ENCODE results near the gene OSM.
A peak's percentile ranks its signal among the peaks of the same experiment; 100 is the strongest.

OSM gene

GRCh38 chr22:30297991-30298701, 31.5 kb upstream of the OSM start:
- no peak for DNase-seq (ENCODE audit: low read depth)

DNA sequence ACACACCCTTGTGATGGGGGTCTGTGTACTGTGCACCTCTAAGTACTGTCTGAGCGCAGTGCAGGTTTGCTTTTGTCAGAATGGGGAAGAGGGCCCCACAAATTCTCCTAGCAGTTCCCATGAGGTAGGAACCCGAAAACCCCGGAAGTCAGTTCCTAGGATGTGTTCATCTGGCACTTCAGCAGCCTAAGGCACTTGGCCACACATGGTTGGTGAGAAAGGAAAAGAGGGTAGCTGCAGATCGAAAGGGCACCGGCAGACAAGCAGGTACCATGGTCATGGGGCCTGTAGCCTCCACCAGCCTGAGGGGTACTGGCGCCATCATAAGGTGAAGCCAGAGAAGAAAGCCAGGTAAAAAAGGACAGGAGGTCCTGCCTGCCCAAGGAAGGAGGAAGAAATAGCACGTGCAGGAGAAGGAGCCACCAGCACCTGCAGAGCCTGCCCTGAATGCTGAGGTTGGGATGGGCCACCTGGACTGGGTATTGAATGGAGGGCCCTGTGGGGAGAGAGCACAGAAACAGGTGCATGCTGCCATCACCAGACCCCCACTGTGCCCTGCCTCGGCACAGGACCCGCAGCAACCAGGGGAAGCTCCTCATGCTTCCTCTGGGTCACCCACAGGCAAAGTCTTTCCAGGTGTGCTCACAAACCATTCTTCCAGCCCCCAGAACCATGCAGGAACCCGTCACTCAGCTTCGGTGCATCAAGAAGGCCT, 30.8 kb upstream of the OSM start:
- no peak for DNase-seq (ENCODE audit: low read depth)

GRCh38 chr22:30296833-30297232, 30.2 kb upstream of the OSM start:
- DNase-seq (ENCODE audit: low read depth) = no peak

GRCh38 chr22:30296324-30296723, 29.7 kb upstream of the OSM start:
- no peak for DNase-seq (ENCODE audit: low read depth)

GRCh38 chr22:30295576-30295975, 28.9 kb upstream of the OSM start:
- DNase-seq (ENCODE audit: low read depth) = no peak

DNA sequence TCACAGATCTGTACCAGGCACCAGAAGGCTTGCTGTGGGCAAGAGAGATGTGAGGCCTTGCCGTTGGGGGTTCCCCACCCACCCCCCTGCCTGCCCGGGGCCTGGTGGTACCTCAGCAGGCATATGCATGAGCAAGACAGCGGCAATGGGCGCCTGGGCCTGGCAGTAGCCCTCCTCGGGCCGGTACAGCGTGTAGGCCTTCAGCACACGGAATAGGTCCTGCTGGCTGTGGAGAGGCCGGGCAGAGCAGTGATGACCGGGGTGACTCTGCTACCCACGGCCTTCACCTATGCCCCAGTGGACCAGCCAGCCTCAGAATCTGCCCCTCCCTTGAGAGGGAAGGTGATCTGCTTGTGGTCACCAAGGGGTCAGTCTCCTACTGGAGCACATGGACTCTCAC, 28.2 kb upstream of the OSM start:
- no peak for DNase-seq (ENCODE audit: low read depth)

- DNase-seq (ENCODE audit: low read depth) = no peak
Observed at GRCh38 chr22:30294066-30294465, 27.4 kb upstream of the OSM start.

- no peak for DNase-seq (ENCODE audit: low read depth)
Observed at GRCh38 chr22:30293026-30293425, 26.4 kb upstream of the OSM start.

GRCh38 chr22:30292069-30292970, 25.7 kb upstream of the OSM start:
- DNase-seq (ENCODE audit: low read depth) = no peak

DNA sequence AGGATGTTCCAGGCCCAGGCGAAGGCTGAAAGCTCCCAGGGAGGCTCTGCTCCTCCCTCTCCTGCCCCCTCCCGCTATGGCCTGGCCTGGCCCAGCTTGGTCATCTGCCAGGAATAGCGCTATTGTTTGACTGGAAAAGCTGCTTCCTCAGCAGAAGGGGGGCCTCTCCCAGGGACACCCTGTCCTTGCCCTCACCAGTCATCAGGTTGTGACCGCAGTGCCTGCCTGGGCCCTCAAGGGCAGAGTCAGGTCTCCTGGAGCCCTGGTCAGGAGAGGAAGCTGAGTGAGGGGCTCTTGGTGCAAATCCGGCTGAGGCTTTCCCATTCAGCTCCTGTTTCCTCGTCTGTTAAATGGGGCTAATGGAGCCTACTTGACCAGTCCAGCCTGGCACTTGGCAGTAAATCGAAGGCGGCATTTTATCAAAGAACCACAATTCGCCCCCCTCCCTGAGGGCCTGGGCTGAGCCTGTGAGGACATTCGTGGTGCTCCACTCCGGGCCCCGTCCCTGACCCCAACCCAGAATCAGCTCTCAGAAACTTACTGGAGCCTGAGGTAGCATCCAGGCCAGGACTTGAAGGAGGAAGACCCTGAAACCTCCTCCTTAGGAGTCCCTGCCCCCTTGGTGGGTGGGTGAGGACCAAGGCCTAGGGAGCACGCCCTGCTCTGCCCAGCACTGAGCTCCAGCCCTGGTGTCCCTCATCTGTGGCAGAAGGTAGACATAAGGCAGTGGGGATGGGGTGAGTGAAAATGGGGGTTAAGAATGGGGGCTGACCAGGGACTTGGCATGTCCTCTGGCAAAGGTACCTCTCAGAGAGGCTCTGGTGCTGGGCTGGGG, 24.6 kb upstream of the OSM start:
- DNase-seq (ENCODE audit: low read depth) = no peak

- DNase-seq (ENCODE audit: low read depth) = no peak
Observed at GRCh38 chr22:30290342-30291057, 23.8 kb upstream of the OSM start.

GRCh38 chr22:30289980-30290313, 23.3 kb upstream of the OSM start:
- DNase-seq (ENCODE audit: low read depth) = no peak

DNA sequence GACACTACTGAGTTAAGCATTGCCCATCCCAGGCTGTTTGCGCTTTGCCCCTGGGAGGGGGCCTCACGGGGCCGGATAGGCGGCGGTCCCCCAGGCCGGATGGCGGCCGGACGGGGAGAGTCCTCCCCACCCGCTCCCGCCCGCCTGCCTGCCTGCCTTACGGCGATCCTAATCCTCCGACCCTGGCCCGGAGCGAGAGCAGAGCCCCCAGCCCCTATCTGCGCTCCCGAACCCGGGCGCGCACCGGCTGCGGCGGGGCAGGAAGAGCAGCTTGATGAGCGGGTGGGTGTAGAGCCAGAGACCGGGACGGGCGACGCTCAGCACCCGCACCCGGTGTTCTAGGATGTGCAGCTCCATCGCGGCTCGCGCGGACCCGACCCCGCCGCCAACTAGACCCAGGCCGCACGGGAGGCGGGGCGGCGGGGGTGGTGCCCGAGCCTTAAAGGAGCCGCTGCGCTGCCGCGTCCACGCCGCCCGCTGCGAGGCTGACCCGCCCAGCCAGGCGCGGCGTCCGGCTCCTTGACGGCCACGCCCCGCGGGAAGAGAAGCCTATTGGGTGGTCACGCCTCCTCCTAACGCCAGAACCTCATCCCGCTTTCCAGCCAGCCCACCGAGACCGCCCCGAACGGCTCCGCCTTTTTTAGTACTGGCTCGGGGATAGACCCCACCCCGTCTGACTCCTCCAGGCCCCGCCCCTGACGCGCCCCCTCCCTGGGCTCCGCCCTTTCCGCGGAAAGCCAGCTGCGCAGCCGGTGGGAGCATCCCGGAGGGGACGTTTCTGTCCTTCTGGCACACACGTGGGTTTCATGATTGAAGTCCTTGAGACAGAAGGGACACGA, 22.7 kb upstream of the OSM start, which contains the start of gene CASTOR1:
CASTOR1 (minus strand) TSS at position 365 of the 839 bp plus-strand sequence; CDS start at position 357, 8 bp downstream.
- DNase-seq (ENCODE audit: low read depth) = peak; percentile 93

DNA sequence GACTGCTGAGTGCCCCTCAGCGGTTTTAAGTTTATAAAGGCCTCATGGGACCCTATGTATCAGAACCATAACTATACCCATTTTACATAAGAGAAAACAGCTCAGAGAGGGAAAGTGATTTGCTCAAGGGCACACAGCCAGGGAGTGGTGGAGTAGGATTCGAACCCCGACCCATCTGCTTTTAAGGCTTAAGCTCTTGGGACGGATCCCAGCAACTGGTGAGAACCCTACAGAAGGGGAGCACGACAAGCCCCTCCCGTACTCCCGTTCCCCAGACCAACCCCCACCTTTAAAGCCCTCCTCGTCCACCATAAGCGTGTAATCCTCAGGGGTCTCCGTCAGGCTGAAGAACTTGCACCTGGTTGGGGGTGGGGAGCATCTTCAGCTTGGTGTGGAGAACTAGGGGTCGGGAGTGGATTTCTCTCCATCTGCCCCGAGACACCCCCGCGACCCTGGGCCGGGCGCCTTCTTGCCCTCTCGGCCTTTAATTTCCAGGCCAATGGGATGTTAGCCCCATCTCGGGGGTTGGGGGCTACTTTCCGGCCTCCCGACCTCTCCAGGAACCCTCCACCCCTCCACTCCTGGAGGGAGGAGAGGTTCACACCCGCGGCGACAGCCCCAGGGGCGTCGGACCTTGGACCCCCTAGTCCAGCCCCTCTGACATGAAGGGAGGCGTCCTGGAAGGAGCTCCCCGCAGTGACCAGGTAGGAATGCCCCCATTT, 21.9 kb upstream of the OSM start:
- no peak for DNase-seq (ENCODE audit: low read depth)

- peak; percentile 88 for DNase-seq (ENCODE audit: low read depth)
Observed at GRCh38 chr22:30287648-30288418, 21.2 kb upstream of the OSM start.

DNA sequence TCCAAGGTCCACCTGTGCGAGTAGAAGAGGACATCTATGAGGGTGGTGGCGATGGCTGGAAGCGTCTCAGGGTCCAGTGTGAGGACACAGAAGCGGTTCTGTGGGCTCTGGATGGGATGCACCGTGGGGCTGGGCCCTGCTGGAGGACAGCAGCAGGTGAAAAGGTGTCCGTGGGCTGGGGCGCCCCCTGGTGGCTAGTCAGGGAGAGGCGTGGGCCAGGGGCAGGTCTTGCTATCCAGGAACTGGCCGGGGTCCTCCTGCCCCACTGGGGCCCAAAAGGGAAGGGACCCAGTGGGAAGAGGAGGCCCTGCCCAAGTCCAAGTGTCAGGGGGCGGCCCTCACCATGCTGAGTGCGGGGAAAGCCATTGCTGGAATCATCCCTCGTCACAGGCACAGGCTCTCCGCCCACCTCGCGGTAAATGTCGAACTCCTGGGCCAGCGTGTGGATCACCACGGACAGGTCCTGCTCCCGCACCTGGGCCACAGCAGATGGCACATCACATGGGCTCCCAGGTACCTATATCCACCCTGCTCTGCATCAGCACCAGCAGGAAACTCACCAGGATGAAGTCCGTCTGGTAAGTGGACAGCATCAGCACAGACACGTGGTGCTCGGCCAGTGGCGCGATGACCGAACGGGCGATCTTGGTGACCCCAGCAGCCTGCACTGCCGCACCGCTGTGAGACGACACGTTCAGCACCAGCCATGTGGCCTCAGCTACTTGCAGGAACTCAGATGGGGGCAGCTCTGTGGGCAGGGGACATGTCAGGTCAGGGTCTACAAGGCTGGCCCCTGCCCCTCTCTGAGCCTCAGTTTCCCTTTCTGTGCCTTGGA, 20.4 kb upstream of the OSM start:
- DNase-seq (ENCODE audit: low read depth) = peak; percentile 72

DNA sequence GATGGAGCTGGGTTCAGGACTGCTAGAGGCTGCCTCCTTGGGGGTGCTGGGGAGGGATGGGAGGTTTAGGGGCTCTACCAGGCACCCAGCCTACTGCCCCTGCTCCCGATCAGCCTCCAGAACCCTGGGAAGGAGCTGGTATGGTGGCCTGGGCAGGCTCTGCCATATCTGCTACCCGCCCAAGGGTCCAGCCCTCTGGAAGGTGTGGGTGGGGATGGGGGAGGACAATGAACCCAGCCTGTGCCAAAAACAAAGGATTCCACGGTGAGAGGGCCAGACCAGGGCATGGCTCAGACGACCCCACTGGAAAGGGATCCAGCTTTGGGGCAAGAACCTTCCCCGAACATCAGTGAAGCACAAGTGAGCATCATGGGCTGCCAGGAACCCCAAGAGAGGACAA, 19.7 kb upstream of the OSM start:
- DNase-seq (ENCODE audit: low read depth) = no peak

DNA sequence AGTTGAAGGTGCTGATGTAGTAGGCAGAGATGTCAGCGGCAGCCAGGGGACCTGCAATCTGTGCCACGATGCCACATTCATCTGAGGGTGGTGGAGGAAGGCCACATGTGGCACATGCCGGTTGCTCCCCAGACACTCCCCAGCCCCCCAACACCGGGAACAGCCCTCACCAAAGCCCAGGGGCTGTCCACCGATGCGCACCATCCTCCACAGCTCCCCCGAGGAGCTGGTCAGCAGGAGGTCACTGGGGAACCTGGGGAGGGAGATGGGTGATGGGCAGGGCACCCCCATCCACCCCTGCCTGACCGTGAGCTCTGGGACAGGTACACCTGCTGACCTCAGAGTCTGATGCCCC, 19.2 kb upstream of the OSM start:
- DNase-seq (ENCODE audit: low read depth) = no peak
